Skeletal muscle satellite cell (primary cell): ENCODE data around the gene PAQR6.
"Not testable (repeated sequence)": the region's sequence is repeated elsewhere in the genome, so short reads cannot be mapped to it uniquely, and the experiment has no call there.

Source experiments
- H3K27me3 ChIP-seq: 2 replicates; pipeline ENCODE4 v1.7.0; 2013; ENCODE audit warnings: low read length; ENCODE audit not compliant: control insufficient read depth, insufficient read depth
- H3K36me3 ChIP-seq: 2 replicates; pipeline ENCODE4 v1.7.0; 2013; ENCODE audit warnings: mild to moderate bottlenecking, control low read depth, low read length; ENCODE audit not compliant: insufficient read depth
- H3K4me1 ChIP-seq: 2 replicates; pipeline ENCODE4 v1.7.0; 2013; ENCODE audit warnings: low read length; ENCODE audit not compliant: control insufficient read depth, insufficient read depth
- H3K4me2 ChIP-seq: 2 replicates; pipeline ENCODE4 v1.7.0; 2013; ENCODE audit warnings: mild to moderate bottlenecking, low read length
- H3K4me3 ChIP-seq: 2 replicates; pipeline ENCODE4 v1.7.0; 2013; ENCODE audit warnings: low read length
- H3K9ac ChIP-seq: 2 replicates; pipeline ENCODE4 v1.7.0; 2013; ENCODE audit warnings: mild to moderate bottlenecking, low read depth, low read length, moderate library complexity
- H3K9me3 ChIP-seq: replicated peaks from 2 replicates; pipeline ENCODE4 v1.7.0; 2013; ENCODE audit warnings: mild to moderate bottlenecking, control low read depth, low read length

Gene PAQR6

GRCh38 chr1:156228501-156228900 lies 19.4 kb downstream of the PAQR6 start:
- Histone ChIP-seq H3K27me3 (no peaks in the 10 kb centered on the region), H3K36me3 (peaks cover 8% of the 10 kb centered on the region), H3K9ac (no peak overlapping the region), H3K4me2 (no peak overlapping the region), H3K9me3 (no peaks in the 10 kb centered on the region), H3K4me3 (no peak overlapping the region), H3K4me1 (peaks cover 12% of the 10 kb centered on the region)

- peaks cover 16% of the 10 kb centered on the region for H3K36me3 ChIP-seq
- H3K4me2 ChIP-seq, result no peak overlapping the region
- no peak overlapping the region for H3K9ac ChIP-seq
- H3K27me3 ChIP-seq, result no peaks in the 10 kb centered on the region
- no peak overlapping the region for H3K4me3 ChIP-seq
- H3K4me1 ChIP-seq, result peaks cover 8% of the 10 kb centered on the region
- no peaks in the 10 kb centered on the region for H3K9me3 ChIP-seq
Measured at GRCh38 chr1:156226782-156227181, 21.1 kb downstream of the PAQR6 start.

GRCh38 chr1:156226116-156226538 lies 21.7 kb downstream of the PAQR6 start:
- Histone ChIP-seq H3K36me3 (peaks cover 21% of the 10 kb centered on the region), H3K9ac (no peak overlapping the region), H3K9me3 (no peaks in the 10 kb centered on the region), H3K4me3 (no peak overlapping the region), H3K4me2 (no peak overlapping the region), H3K4me1 (peaks cover 8% of the 10 kb centered on the region), H3K27me3 (no peaks in the 10 kb centered on the region)

- no peak overlapping the region for H3K4me2 ChIP-seq
- peaks cover 8% of the 10 kb centered on the region for H3K4me1 ChIP-seq
- H3K4me3 ChIP-seq, result no peak overlapping the region
- no peaks in the 10 kb centered on the region for H3K27me3 ChIP-seq
- H3K9ac ChIP-seq, result no peak overlapping the region
- H3K36me3 ChIP-seq, result peaks cover 21% of the 10 kb centered on the region
- H3K9me3 ChIP-seq, result no peaks in the 10 kb centered on the region
Measured at GRCh38 chr1:156225677-156226014, 22.2 kb downstream of the PAQR6 start.

- Histone ChIP-seq H3K9ac (no peak overlapping the region), H3K36me3 (peaks cover 17% of the 10 kb centered on the region), H3K4me1 (peaks cover 15% of the 10 kb centered on the region), H3K9me3 (no peaks in the 10 kb centered on the region), H3K27me3 (no peaks in the 10 kb centered on the region), H3K4me3 (no peak overlapping the region), H3K4me2 (no peak overlapping the region)
Measured at GRCh38 chr1:156221986-156222692, 25.7 kb downstream of the PAQR6 start.

GRCh38 chr1:156220226-156220625 lies 27.6 kb downstream of the PAQR6 start:
- peaks cover 15% of the 10 kb centered on the region for H3K4me1 ChIP-seq
- no peak overlapping the region for H3K9ac ChIP-seq
- no peak overlapping the region for H3K4me3 ChIP-seq
- no peaks in the 10 kb centered on the region for H3K9me3 ChIP-seq
- H3K4me2 ChIP-seq, result no peak overlapping the region
- H3K27me3 ChIP-seq, result no peaks in the 10 kb centered on the region
- H3K36me3 ChIP-seq, result peaks cover 17% of the 10 kb centered on the region

- no peaks in the 10 kb centered on the region for H3K9me3 ChIP-seq
- H3K9ac ChIP-seq, result no peak overlapping the region
- no peak overlapping the region for H3K4me3 ChIP-seq
- H3K27me3 ChIP-seq, result no peaks in the 10 kb centered on the region
- peaks cover 19% of the 10 kb centered on the region for H3K4me1 ChIP-seq
- peaks cover 12% of the 10 kb centered on the region for H3K36me3 ChIP-seq
- H3K4me2 ChIP-seq, result no peak overlapping the region
Measured at GRCh38 chr1:156217871-156218270, 30.0 kb downstream of the PAQR6 start.

GRCh38 chr1:156216361-156217086 lies 31.3 kb downstream of the PAQR6 start:
- H3K9me3 ChIP-seq, H3K9ac ChIP-seq, H3K4me3 ChIP-seq, H3K36me3 ChIP-seq, H3K4me2 ChIP-seq, H3K27me3 ChIP-seq: not testable (repeated sequence)
- H3K4me1 ChIP-seq, result peaks cover 18% of the 10 kb centered on the region

DNA sequence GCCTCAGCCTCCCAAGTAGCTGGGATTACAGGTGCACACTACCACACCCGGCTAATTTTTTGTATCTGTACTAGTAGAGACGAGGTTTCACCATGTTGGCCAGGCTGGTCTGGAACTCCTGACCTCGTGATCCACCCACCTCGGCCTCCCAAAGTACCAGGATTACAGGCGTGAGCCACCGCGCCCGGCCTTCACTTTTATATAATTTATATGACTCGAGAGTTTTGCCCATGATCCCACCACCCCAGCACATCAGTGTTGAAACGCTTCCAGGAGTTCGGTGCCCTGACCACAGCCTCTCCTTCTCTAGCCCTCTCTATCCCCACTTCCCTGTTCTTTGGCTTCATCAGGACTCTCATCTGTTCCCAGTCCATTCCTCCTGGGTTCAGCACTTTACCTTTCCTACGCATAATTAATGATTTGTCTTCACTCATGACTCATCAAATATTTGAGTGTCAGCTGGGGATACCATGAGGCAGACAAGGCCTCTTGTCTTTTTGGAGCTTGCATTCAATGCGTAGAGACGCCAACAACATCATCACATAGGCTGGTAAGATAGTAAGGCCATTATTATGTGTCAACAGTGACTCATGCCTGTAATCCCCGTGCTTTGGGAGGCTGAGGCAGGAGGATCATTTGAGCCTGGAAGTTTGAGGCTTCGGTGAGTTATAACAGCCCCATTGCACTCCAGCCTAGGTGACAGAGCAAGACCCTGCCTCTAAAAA lies 33.7 kb downstream of the PAQR6 start:
- Histone ChIP-seq H3K36me3 (peaks cover 20% of the 10 kb centered on the region), H3K4me1 (peaks cover 18% of the 10 kb centered on the region), H3K9me3 (no peaks in the 10 kb centered on the region), H3K4me2 (peak overlapping the region; percentile 99), H3K9ac (peak overlapping the region; percentile 94), H3K27me3 (no peaks in the 10 kb centered on the region), H3K4me3 (peak overlapping the region; percentile 87)

GRCh38 chr1:156213644-156213966 lies 34.3 kb downstream of the PAQR6 start:
- Histone ChIP-seq H3K9me3 (no peaks in the 10 kb centered on the region), H3K36me3 (peaks cover 20% of the 10 kb centered on the region), H3K4me2 (peak overlapping the region; percentile 99), H3K9ac (peak overlapping the region; percentile 94), H3K27me3 (no peaks in the 10 kb centered on the region), H3K4me3 (peak overlapping the region; percentile 87), H3K4me1 (peaks cover 18% of the 10 kb centered on the region)

GRCh38 chr1:156212833-156213643 lies 34.8 kb downstream of the PAQR6 start, which contains the start of gene PMF1:
PMF1 (plus strand) TSS chr1:156213007; CDS start chr1:156213016, 9 bp downstream.
- Histone ChIP-seq H3K9ac (peak within 1 kb of the TSS; percentile 94), H3K36me3 (peaks cover 23% of the 10 kb centered on the region), H3K4me3 (peak within 1 kb of the TSS; percentile 87), H3K4me1 (peaks cover 16% of the 10 kb centered on the region), H3K9me3 (no peaks in the 10 kb centered on the region), H3K4me2 (peak within 1 kb of the TSS; percentile 99), H3K27me3 (no peaks in the 10 kb centered on the region)
